ENCODE data around the gene ROPN1B.
"Not testable (repeated sequence)": the region's sequence is repeated elsewhere in the genome, so short reads cannot be mapped to it uniquely, and the experiment has no call there.

- not testable (repeated sequence) for TF ChIP-seq CTCF, POLR2A (IDR thresholded peaks at IDR 0.05)
Observed at GRCh38 chr3:125920191-125920590, 48.8 kb upstream of the ROPN1B start.

All from esophagus squamous epithelium (tissue), 4 donors.